ENCODE data around the gene MRPS5.
"Not testable (repeated sequence)": the region's sequence is repeated elsewhere in the genome, so short reads cannot be mapped to it uniquely, and the experiment has no call there.

MRPS5 gene

DNA sequence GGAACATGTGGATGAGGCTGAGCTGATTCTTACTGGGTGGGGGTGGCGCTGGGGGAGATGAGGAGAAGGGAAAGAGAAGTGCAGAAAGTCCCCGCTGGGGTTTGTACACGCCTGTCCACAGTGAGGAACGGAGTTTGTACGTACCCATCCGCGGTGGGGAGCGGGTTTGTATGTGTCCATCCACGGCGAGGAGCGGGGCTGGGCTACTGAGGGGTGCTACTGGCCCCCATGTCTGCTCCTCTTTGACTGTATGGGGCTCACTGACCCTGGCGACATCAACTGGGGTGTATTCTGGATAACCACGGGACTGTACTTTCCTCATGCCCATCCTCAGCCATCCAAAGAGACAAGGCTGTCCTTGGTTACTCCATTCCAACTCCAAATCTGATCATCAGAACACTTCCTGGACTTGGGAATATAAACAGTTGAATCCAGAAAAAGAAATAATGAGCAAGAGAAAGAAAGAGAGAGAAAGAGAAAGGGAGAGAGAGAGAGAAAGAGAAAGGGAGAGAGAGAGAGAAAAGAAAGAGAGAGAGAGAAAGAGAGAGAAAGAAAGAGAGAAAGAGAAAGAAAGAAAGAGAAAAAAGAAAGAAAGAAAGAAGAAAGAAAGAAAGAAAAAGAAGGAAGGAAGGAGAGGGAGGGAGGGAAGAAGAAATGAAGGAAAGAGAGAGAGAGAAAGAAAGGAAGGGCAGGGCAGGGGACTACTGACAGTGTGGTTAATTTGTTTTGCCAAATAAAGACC, 75.1 kb downstream of the MRPS5 start:
- no peak for DNase-seq

DNA sequence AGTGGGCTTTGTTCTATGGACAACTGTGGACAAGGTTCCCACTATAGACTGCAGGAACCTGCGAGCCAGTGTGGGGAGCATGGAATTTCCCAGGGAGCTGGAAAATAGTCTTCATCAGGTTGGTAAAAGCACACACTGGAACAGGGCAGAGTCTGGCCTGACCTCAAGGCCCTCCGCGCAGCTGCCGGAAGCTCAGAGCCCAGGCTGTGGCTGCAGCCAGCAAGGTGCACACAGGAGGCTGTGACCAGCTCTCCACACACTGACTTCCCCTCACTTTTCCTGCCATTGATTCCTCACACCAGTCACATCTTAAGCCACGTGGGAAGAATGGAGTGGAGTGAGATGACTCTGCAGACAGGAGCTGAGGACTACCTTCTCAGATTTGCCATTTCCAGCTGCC, 77.0 kb downstream of the MRPS5 start:
- DNase-seq, result no peak

DNA sequence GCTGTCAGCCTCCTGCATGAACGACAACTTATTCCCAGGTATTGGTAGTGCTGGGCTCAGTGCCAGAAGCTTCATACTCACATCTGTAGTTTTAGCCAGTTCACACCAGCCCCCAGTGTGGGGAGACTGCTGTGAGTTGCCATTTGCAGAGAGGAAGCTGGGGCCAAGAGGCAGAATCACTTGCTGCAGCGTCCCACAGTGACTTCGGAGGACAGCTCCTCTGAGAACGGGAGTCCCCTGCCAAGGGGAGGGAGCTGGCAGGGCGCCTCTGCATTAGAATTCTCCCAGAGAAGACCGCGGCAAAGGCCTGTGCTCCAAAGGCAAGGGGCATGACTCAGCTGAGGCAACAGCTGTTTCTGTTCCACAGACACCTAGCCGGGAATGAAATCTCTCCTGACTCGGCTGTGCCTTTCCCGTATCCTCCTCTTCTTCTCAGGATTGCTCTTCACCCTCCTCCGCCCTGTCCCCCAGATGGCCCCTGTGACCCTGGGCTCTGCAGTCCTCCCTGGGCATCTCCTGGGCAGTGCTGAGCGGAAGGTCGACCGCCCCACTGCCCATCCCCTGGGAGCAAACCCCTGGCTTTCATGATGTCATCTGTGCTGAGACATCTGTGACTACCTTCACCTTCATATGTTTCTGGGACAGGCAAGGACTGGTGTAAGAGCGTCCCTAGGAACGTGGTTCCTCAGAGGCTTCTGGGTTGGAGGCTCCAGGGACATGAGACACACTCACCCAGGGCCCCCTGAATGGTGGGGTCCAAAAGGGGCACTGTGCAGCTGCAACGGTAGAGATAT, 78.1 kb downstream of the MRPS5 start:
- DNase-seq, result peak in 1 of 5 experiments; percentile 80

DNA sequence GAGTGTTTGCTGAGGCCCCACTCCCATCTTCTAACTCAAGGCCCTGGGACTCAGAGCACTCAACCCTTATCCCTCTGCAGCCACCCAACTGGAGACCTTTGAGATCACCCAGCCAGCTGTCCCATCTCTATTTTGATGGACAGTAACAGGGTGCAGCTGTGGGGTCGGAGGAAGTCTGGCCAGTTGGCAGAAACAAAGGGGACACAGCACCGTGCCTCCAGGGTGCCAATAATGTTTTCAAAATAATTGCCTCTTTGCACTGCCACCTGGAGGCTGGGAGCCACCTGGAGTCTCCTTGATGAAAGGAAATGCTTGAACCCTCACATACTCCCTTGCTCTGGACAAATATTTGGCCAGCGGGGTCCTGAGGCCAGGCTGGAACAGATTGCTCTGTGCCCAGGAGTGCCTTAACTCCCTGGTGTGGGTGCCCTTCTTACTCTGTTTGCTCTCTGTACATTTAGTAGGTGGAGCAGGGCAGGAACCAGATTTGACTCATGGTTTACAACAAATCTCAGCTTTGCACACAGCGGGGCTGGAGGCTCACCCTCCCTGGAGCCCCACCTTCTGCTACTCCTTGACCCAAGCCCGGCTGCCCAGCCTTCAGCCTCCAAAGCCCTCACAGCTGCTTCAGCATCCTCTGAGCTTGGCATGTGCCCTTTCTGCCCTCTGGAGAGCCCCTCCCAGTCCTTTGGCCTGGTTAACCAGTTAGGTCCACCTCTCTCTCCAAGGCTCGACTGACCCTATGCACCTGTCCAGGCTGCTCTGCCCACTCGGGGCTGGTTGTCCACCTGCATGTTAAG, 78.9 kb downstream of the MRPS5 start:
- peak in 1 of 5 experiments; percentile 51 for DNase-seq

DNA sequence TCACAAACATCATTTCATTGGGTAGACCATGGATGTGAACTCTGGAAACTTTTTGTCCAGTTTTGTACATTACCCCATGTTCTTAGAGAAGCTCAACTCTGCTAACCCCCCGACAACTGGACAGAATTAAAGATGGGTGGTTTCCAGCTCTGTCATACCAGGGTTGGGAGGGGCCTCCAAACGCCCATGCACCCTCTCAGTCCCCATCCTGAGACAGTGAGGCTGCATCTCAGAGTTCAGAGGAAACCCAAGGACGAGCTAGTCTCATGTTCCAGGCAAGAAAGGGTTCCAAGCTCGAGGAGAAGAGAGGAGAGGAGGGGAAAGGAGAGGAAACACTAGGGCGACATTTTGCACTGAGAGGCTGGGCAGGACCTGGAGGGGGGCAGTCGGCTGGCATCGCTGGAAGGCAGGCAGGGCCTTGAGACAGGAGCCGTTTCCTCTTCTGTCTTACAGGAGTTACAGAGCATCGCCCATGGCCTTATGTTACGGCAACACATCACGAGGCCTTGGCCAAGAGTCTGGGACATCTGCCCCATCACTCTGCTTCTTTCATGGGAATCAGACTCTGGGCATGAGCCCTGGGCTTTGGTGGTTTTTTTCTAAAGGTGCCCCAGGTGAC, 79.7 kb downstream of the MRPS5 start:
- DNase-seq, result no peak

DNA sequence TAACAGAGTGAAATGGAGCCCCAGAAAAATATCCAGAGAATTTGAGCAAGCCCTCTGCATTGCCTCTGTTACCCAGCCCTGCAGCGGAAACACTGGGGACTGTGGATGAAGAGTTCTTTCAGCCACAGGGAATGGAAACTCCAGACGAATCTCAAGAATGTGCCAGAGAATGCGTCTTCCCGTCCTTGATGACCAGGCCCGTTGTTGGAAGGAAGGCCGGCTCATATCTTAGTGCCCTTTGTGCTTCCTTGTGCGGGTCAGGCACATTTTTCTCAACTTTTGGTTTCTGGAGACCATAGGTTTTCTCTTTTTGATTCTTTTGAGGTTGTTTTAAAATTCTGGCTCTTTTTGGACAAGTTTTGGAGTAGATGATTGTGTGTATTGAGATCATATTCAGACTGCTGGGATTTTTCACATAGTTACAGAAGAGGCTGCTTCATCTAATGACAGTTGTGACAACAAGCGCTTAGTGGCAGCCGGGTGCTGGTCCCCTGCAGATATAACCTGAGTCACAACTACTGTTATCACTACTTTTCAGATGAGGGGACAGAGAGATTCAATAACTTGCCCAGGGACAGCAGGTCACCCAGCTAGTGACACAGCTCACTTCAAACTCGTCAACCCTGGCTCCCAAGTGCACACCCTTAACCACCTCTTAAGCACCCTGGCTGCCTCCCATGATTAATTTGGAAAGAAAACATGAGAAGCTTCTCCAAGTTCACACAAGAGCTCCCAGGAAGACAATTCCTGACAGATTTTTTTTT, 80.4 kb downstream of the MRPS5 start:
- DNase-seq, result peak in 1 of 5 experiments; percentile 54

DNA sequence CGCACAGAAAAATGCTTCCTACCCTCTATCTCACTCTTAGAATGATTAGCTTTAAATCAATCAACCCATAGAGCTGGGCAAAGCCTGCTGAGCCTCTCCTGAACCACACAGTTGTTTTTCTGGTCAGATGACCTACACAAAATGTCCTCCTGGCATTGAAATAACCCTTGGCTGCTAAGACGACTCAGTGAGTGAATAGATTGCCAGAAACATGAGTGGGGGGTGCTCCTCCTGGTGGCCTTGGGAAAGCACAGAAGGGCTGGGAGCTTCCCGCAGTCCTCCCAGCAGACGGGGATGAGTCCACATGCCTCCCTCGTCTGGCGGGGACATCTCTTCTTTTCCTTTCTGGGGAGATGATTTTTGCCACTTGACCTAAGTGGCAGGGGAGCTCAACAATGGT, 81.2 kb downstream of the MRPS5 start:
- no peak for DNase-seq

DNA sequence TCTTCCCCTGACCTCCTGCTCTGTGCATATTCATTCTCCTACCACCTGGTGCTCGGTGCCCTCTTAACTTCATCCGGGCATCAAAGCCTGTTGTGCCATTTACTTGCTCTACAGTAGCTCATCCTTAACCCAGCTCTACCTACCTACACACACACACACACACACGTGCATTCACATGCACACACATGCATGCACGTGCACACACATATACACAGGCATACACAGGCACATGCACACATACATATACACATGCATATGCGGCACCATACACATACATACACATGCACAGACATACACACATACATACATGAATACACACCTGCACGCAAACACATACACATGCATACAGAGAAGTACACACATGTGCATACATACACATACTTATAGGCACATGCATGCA, 81.6 kb downstream of the MRPS5 start:
- no peak for DNase-seq

DNA sequence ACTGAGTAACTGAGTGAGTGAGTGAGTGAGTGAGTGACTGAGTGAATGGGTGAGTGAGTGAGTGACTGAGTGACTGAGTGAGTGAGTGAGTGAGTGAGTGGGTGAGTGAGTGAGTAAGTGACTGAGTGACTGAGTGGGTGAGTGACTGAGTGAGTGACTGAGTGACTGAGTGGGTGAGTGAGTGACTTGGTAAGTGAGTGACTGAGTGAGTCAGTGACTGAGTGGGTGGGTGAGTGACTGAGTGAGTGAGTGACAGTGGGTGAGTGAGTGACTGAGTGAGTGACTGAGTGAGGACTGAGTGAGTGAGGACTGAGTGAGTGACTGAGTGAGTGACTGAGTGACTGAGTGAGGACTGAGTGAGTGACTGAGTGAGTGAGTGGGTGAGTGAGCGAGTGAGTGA, 82.2 kb downstream of the MRPS5 start:
- DNase-seq, result peak in 1 of 5 experiments; percentile 30

DNA sequence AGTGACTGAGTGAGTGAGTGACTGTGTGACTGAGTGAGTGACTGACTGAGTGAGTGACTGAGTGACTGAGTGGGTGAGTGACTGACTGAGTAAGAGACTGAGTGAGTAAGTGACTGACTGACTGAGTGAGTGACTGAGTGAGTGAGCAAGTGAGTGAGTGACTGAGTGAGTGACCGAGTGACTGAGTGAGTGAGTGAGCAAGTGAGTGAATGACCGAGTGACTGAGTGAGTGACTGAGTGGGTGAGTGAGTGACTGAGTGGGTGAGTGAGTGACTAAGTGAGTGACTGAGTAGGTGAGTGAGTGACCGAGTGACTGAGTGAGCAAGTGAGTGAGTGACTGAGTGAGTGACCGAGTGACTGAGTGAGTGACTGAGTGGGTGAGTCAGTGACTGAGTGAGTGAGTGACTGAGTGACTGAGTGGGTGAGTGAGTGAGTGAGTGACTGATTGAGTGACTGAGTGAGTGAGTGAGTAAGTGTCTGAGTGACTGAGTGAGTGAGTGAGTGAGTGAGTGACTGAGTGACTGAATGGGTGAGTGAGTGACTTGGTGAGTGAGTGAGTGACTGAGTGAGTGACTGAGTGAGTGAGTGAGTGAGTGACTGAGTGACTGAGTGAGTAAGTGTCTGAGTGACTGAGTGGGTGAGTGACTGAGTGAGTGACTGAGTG, 82.8 kb downstream of the MRPS5 start:
- DNase-seq, result no peak

DNA sequence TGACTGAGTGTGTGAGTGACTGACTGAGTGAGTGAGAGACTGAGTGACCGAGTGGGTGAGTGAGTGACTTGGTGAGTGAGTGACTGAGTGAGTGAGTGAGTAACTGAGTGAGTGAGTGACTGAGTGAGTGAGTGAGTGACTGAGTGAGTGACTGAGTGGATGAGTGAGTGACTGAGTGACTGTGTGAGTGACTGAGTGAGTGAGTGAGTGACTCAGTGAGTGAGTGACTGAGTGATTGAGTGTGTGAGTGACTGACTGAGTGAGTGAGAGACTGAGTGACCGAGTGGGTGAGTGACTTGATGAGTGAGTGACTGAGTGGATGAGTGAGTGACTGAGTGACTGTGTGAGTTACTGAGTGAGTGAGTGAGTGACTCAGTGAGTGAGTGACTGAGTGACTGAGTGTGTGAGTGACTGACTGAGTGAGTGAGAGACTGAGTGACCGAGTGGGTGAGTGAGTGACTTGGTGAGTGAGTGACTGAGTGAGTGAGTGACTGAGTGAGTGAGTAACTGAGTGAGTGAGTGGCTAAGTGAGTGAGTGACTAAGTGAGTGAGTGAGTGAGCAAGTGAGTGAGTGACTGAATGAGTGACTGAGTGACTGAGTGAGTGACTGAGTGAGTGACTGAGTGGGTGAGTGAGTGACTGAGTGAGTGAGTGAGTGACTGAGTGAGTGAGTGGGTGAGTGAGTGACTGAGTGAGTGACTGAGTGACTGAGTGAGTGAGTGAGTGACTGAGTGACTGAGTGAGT, 83.6 kb downstream of the MRPS5 start:
- not testable (repeated sequence) for DNase-seq

DNA sequence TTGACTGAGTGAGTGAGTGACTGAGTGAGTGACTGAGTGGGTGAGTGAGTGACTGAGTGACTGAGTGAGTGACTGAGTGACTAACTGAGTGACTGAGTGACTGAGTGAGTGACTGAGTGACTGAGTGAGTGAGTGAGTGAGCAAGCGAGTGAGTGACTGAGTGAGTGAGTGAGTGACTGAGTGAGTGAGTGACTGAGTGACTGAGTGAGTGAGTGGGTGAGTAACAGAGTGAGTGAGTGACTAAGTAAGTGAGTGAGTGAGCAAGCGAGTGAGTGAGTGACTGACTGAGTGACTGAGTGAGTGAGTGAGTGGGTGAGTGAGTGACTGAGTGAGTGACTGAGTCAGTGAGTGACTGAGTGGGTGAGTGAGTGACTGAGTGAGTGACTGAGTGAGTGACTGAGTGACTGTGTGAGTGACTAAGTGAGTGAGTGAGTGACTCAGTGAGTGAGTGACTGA, 84.2 kb downstream of the MRPS5 start:
- no peak for DNase-seq

DNA sequence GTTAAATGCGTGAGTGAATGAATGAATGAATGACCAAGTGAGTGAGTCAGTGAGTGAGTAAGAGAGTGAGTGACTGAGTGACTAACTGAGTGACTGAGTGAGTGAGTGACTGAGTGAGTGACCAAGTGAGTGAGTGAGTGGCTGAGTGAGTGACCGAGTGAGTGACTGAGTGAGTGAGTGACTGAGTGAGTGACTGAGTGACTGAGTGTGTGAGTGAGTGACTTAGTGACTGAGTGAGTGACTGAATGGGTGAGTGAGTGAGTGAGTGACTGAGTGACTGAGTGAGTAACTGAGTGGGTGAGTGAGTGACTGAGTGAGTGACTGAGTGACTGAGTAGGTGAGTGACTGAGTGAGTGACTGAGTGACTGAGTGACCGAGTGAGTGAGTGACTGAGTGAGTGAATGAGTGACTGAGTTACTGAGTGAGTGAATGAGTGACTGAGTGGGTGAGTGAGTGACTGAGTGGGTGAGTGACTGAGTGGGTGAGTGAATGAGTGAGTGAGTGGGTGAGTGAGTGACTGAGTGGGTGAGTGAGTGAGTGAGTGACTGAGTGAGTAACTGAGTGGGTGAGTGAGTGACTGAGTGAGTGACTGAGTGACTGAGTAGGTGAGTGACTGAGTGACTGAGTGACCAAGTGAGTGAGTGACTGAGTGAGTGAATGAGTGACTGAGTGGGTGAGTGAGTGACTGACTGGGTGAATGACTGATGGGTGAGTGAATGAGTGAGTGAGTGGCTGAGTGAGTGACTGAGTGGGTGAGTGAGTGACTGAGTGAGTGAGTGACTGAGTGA, 84.8 kb downstream of the MRPS5 start:
- DNase-seq, result no peak
